ENCODE results near the gene MRPL50. TPM values are rescaled to one million over a fixed set of nuclear protein-coding genes. Genes with fewer than 3 reads are reported as not detected.

MRPL50 gene
- total RNA-seq, 2 experiments from 2014 or later, result 16.3 to 16.7 TPM

DNA sequence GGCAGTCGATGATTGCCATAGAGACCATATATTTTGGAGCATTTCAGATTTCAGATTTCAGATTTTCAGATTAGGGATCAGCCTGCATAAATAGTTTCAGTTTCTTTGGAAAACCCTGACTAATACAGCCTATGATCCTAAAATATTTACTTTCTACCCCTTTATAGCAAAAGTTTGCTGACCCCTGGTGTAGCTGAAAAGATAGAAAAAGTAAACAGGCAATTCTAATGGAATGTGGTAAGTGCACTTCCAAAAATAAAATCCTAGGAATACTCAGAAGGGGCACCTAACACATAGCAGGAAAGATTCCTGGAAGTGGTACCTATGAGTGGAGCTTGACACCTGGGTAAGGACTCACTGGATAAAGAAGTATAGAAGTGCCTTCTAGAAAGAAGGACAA lies 48.1 kb downstream of the MRPL50 start:
- POLR2A ChIA-PET, result no interaction called here
- Mint-ChIP-seq H3K27ac (no peak overlapping the region), H3K4me3 (no peak overlapping the region), H3K9me3 (no peaks in the 10 kb centered on the region), H3K4me1 (ENCODE audit: low read depth) (no peaks in the 10 kb centered on the region), H3K36me3 (ENCODE audit: low read depth) (no peaks in the 10 kb centered on the region), H3K27me3 (peaks cover 13% of the 10 kb centered on the region)
- CTCF ChIA-PET, result no interaction called here
- TF ChIP-seq, protein P1, sequence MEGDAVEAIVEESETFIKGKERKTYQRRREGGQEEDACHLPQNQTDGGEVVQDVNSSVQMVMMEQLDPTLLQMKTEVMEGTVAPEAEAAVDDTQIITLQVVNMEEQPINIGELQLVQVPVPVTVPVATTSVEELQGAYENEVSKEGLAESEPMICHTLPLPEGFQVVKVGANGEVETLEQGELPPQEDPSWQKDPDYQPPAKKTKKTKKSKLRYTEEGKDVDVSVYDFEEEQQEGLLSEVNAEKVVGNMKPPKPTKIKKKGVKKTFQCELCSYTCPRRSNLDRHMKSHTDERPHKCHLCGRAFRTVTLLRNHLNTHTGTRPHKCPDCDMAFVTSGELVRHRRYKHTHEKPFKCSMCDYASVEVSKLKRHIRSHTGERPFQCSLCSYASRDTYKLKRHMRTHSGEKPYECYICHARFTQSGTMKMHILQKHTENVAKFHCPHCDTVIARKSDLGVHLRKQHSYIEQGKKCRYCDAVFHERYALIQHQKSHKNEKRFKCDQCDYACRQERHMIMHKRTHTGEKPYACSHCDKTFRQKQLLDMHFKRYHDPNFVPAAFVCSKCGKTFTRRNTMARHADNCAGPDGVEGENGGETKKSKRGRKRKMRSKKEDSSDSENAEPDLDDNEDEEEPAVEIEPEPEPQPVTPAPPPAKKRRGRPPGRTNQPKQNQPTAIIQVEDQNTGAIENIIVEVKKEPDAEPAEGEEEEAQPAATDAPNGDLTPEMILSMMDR (IDR thresholded peaks at IDR 0.05), result no peak
- intact Hi-C loops (cut with micrococcal nuclease), result no loop called here
- ATAC-seq (no peak), DNase-seq (no peak)

DNA sequence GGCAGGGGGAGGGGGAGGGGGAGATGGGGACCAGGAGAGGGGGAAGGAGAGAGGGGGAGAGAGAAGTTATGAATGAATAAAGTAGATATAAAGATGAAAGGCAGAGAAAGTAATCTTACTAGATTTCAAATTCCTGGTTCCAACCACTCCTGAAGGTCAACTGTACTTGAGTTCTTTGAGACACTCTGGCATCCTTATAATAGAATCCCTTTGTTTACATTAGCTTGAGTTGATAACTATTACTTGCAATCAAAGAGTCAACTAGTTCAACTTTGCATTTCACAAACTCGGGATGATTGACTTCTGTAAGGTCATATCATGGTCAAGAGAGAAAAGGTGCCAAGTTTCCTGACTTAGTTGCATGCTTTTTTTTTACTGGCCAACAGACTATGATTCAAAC lies 55.8 kb downstream of the MRPL50 start:
- POLR2A ChIA-PET, result no interaction called here
- no peak overlapping the region for H3K4me3 Mint-ChIP-seq

DNA sequence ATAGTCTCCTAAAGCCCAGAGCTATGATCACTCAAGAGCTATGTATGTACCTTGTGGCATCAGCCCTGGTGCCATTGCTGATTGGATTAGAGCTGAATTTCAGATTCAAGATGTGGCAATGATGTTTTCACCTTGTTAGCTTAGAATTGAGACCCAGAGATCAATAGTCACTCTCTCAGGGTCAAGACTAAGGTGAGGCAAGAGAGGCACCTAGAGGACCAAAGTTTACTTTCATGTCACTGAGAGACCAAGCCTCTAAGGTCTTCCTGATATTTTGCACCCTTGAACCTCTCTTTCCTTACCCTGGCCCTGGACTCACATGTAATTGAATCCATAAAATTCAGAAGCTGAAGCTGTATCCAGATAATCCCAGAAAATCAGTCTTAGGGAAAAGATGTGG lies 56.5 kb downstream of the MRPL50 start:
- H3K27me3 Mint-ChIP-seq, result peaks cover 13% of the 10 kb centered on the region
- DNase-seq (no peak), ATAC-seq (no peak)
- intact Hi-C loops (cut with micrococcal nuclease), result no loop called here
- POLR2A ChIA-PET, result no interaction called here
- H3K27ac Mint-ChIP-seq, result no peak overlapping the region
- H3K4me1 Mint-ChIP-seq (ENCODE audit: low read depth), result no peaks in the 10 kb centered on the region
- TF ChIP-seq, protein P1 (IDR thresholded peaks at IDR 0.05), result no peak
- CTCF ChIA-PET, result no interaction called here
- no peak overlapping the region for H3K4me3 Mint-ChIP-seq
- H3K36me3 Mint-ChIP-seq (ENCODE audit: low read depth), result no peaks in the 10 kb centered on the region
- no peaks in the 10 kb centered on the region for H3K9me3 Mint-ChIP-seq

More for the DNA sequence above, 55.8 kb downstream of the MRPL50 start:
- DNase-seq (no peak), ATAC-seq (no peak)
- no peaks in the 10 kb centered on the region for H3K36me3 Mint-ChIP-seq (ENCODE audit: low read depth)
- intact Hi-C loops (cut with micrococcal nuclease), result no loop called here
- peaks cover 15% of the 10 kb centered on the region for H3K27me3 Mint-ChIP-seq
- no peaks in the 10 kb centered on the region for H3K9me3 Mint-ChIP-seq
- no peaks in the 10 kb centered on the region for H3K4me1 Mint-ChIP-seq (ENCODE audit: low read depth)
- TF ChIP-seq, protein P1 (IDR thresholded peaks at IDR 0.05), result no peak
- CTCF ChIA-PET, result no interaction called here
- H3K27ac Mint-ChIP-seq, result no peak overlapping the region

Other genes starting within 250 kb of the MRPL50 start
- gene BAAT, start 13.6 kb downstream of the MRPL50 start, total RNA-seq, result not detected
- 1 to 10 TPM; 6.7 to 8.3 TPM for gene ZNF189, start 233 bp upstream of the MRPL50 start, total RNA-seq
- not detected for gene ALDOB, start 37.2 kb upstream of the MRPL50 start, total RNA-seq
- gene RNF20, start 135.2 kb upstream of the MRPL50 start, total RNA-seq, result 10 to 100 TPM; 30.6 to 39.1 TPM
- gene PPP3R2, start 196.4 kb upstream of the MRPL50 start, total RNA-seq, result not detected

Measured in activated CD8-positive, alpha-beta T cell treated with anti-CD3 and anti-CD28 coated beads for 36 hours (primary cell).